Thyroid gland (tissue), 4 donors: ENCODE data around the gene DLG2.

Experiments used
- POLR2A ChIP-seq, 2 donors: fragments of 450-650 bp; IDR thresholded peaks; one replicate each; pipeline ENCODE4 v1.6.1; 2017; ENCODE audit warnings: antibody characterized with exemption in 2 of 2, mild to moderate bottlenecking in 2 of 2, moderate library complexity in 1 of 2
- TF ChIP-seq, protein P1 (sequence below), 6 experiments: fragments of 200-600 bp in 3 of 6; fragments of 450-650 bp in 3 of 6; sonication (generic) in 3 of 6; IDR thresholded peaks; one replicate each; pipeline ENCODE4 v1.5.1; 2016 to 2019; ENCODE audit warnings: antibody characterized with exemption in 6 of 6, mild to moderate bottlenecking in 2 of 6, inconsistent platforms in 1 of 6, moderate library complexity in 1 of 6

DNA sequence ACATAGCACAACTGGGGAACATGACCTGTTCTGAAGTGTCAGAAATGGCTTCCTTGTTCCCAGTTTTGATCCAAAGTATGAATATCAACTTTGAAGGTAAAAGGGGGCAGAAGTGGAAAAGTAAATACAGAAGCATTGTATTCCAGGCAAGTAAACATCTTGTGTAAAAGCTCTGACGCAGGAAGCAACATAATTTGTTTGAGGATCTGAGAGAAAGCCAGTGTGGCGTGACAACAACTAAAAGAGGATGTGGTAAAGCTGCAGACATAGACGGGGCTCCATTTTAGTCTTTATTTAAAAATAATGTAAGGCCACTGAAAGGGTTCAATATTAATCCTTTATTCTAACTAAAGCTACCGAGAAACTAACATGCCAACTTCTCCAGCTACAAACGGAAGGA lies 310.2 kb downstream of the DLG2 start:
- TF ChIP-seq POLR2A (IDR thresholded peaks at IDR 0.05) = no peak
- TF ChIP-seq, protein P1, sequence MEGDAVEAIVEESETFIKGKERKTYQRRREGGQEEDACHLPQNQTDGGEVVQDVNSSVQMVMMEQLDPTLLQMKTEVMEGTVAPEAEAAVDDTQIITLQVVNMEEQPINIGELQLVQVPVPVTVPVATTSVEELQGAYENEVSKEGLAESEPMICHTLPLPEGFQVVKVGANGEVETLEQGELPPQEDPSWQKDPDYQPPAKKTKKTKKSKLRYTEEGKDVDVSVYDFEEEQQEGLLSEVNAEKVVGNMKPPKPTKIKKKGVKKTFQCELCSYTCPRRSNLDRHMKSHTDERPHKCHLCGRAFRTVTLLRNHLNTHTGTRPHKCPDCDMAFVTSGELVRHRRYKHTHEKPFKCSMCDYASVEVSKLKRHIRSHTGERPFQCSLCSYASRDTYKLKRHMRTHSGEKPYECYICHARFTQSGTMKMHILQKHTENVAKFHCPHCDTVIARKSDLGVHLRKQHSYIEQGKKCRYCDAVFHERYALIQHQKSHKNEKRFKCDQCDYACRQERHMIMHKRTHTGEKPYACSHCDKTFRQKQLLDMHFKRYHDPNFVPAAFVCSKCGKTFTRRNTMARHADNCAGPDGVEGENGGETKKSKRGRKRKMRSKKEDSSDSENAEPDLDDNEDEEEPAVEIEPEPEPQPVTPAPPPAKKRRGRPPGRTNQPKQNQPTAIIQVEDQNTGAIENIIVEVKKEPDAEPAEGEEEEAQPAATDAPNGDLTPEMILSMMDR (IDR thresholded peaks at IDR 0.05) = no peak
